ENCODE data around the gene TRAM2. TPM values are rescaled to one million over a fixed set of nuclear protein-coding genes. Genes with fewer than 3 reads are reported as not detected.

TRAM2 gene
- total RNA-seq, 1 experiment from 2014 or later, result 21.3 TPM

GRCh38 chr6:52533491-52533890 lies 43.4 kb downstream of the TRAM2 start:
- H2AFZ ChIP-seq (ENCODE audit: low read depth, low read length, poor library complexity, severe bottlenecking), result no peak overlapping the region
- POLR2A ChIA-PET, result no interaction called here
- no peaks in the 10 kb centered on the region for H3K9me2 ChIP-seq (ENCODE audit: insufficient read depth)
- intact Hi-C loops (cut with micrococcal nuclease), result no loop called here
- no peaks in the 10 kb centered on the region for H4K20me1 ChIP-seq (ENCODE audit: insufficient read depth)
- TF ChIP-seq EZH2phosphoT487 (IDR thresholded peaks at IDR 0.05; ENCODE audit: borderline replicate concordance), result no peak
- no peak for TF ChIP-seq RAD21 (IDR thresholded peaks at IDR 0.05; ENCODE audit: low read depth)
- TF ChIP-seq POLR2A (IDR thresholded peaks at IDR 0.05; ENCODE audit: borderline replicate concordance, extremely low read depth, insufficient read depth, insufficient read length), result no peak
- no peak for TF ChIP-seq ZFX (IDR thresholded peaks at IDR 0.05)
- no peak for TF ChIP-seq CEBPB (IDR thresholded peaks at IDR 0.05; ENCODE audit: low read depth)
- no peak for TF ChIP-seq TCF7L2 (IDR thresholded peaks at IDR 0.05; ENCODE audit: borderline replicate concordance, extremely low read depth, insufficient read depth, insufficient read length)
- TF ChIP-seq CBX3 (IDR thresholded peaks at IDR 0.05; ENCODE audit: low read depth), result no peak
- no TSS peak for BruUV-seq (replicated peaks)
- H3K36me3 ChIP-seq (ENCODE audit: control insufficient read depth in 1 of 2, insufficient read depth in 2 of 2, low read length in 2 of 2), result no peaks in the 10 kb centered on the region
- H3K4me2 ChIP-seq (ENCODE audit: low read length), result no peak overlapping the region
- no peak overlapping the region for H3K27ac ChIP-seq (ENCODE audit: low read depth, low read length)
- RAD21 ChIA-PET (ENCODE audit: low non-redundant PET in 1 of 2, low total read pairs in 2 of 2, uncharacterized antibody in 2 of 2, unreplicated experiment in 2 of 2), result no interaction called here
- no peaks in the 10 kb centered on the region for H3K9me3 ChIP-seq (ENCODE audit: control insufficient read depth in 1 of 2, insufficient read depth in 1 of 2, low read depth in 1 of 2, low read length in 2 of 2)
- H3K9ac ChIP-seq (ENCODE audit: low read length), result no peak overlapping the region
- H3K4me1 ChIP-seq (ENCODE audit: control insufficient read depth in 1 of 2, insufficient read depth in 2 of 2, low read length in 2 of 2), result 0 out of 4 replicates have a peak, but pooled peaks cover 0 to 5% of the 10 kb centered on the region in 2 experiments
- DNase-seq (ENCODE audit: low read depth, low spot score) (no peak), ATAC-seq (no peak)
- CTCF ChIA-PET, result no interaction called here
- no peaks in the 10 kb centered on the region for H3K27me3 ChIP-seq (ENCODE audit: insufficient read depth, low read length)
- peaks cover 2% of the 10 kb centered on the region; the same call in 1 of the 2 replicates for H3K79me2 ChIP-seq (ENCODE audit: insufficient read depth, low read length)
- no peak overlapping the region for H3K4me3 ChIP-seq (replicated peaks in 1 of 2; ENCODE audit: low read depth in 1 of 2, low read length in 2 of 2)

- Histone ChIP-seq H3K27me3 (ENCODE audit: insufficient read depth, low read length) (no peaks in the 10 kb centered on the region), H3K4me2 (ENCODE audit: low read length) (no peak overlapping the region), H3K4me3 (replicated peaks in 1 of 2; ENCODE audit: low read depth in 1 of 2, low read length in 2 of 2) (no peak overlapping the region), H3K27ac (ENCODE audit: low read depth, low read length) (no peak overlapping the region), H3K79me2 (ENCODE audit: insufficient read depth, low read length) (no peaks in the 10 kb centered on the region), H3K9me2 (ENCODE audit: insufficient read depth) (no peaks in the 10 kb centered on the region), H2AFZ (ENCODE audit: low read depth, low read length, poor library complexity, severe bottlenecking) (no peak overlapping the region), H3K4me1 (ENCODE audit: control insufficient read depth in 1 of 2, insufficient read depth in 2 of 2, low read length in 2 of 2) (0 out of 4 replicates have a peak, but pooled peaks cover 0 to 5% of the 10 kb centered on the region in 2 experiments), H3K36me3 (ENCODE audit: control insufficient read depth in 1 of 2, insufficient read depth in 2 of 2, low read length in 2 of 2) (no peaks in the 10 kb centered on the region), H4K20me1 (ENCODE audit: insufficient read depth) (no peaks in the 10 kb centered on the region), H3K9me3 (ENCODE audit: control insufficient read depth in 1 of 2, insufficient read depth in 1 of 2, low read depth in 1 of 2, low read length in 2 of 2) (no peaks in the 10 kb centered on the region), H3K9ac (ENCODE audit: low read length) (no peak overlapping the region)
- no TSS peak for BruUV-seq (replicated peaks)
- ChIA-PET POLR2A (no interaction called here), RAD21 (ENCODE audit: low non-redundant PET in 1 of 2, low total read pairs in 2 of 2, uncharacterized antibody in 2 of 2, unreplicated experiment in 2 of 2) (no interaction called here), CTCF (no interaction called here)
- DNase-seq (ENCODE audit: low read depth, low spot score) (no peak), ATAC-seq (no peak)
- intact Hi-C loops (cut with micrococcal nuclease), result no loop called here
- TF ChIP-seq EZH2 (IDR thresholded peaks at IDR 0.05) (no peak), JUND (IDR thresholded peaks at IDR 0.05) (no peak), ZBTB33 (IDR thresholded peaks at IDR 0.05; ENCODE audit: extremely low read depth, insufficient replicate concordance, low read length) (no peak), EZH2phosphoT487 (IDR thresholded peaks at IDR 0.05; ENCODE audit: borderline replicate concordance) (no peak), SIN3A (IDR thresholded peaks at IDR 0.05; ENCODE audit: low read depth) (no peak), REST (IDR thresholded peaks at IDR 0.05; ENCODE audit: low read depth) (no peak), POLR2AphosphoS5 (IDR thresholded peaks at IDR 0.05; ENCODE audit: low read depth, low read length) (no peak), ZNF274 (IDR thresholded peaks at IDR 0.05; ENCODE audit: low read depth, low read length) (no peak), RAD21 (IDR thresholded peaks at IDR 0.05; ENCODE audit: low read depth) (no peak), POLR2A (IDR thresholded peaks at IDR 0.05; ENCODE audit: borderline replicate concordance, extremely low read depth, insufficient read depth, insufficient read length) (no peak), EGR1 (IDR thresholded peaks at IDR 0.05; ENCODE audit: low read depth) (no peak), ATF3 (IDR thresholded peaks at IDR 0.05) (no peak), SP1 (IDR thresholded peaks at IDR 0.05; ENCODE audit: low read depth) (no peak), ZFX (IDR thresholded peaks at IDR 0.05) (no peak)
Measured at GRCh38 chr6:52532457-52532856, 44.4 kb downstream of the TRAM2 start.
